OCI-LY7 (cell line): ENCODE measurements around the gene AUTS2.

Source experiments
- EZH2phosphoT487 ChIP-seq: fragments of 200-600 bp; sonication (generic); IDR thresholded peaks from 2 replicates; pipeline ENCODE4 v1.6.1; 2018; ENCODE audit warnings: low read depth, borderline replicate concordance, mild to moderate bottlenecking, mixed run types, antibody characterized with exemption, low read length, moderate library complexity, mixed read lengths
- TF ChIP-seq, protein P1 (sequence below): fragments of 200-600 bp; sonication (generic); conservative IDR thresholded peaks from 2 replicates; pipeline ENCODE4 v1.5.1; 2014; ENCODE audit warnings: mild to moderate bottlenecking, antibody characterized with exemption, low read length, moderate library complexity, mixed read lengths

- TF ChIP-seq, protein P1, sequence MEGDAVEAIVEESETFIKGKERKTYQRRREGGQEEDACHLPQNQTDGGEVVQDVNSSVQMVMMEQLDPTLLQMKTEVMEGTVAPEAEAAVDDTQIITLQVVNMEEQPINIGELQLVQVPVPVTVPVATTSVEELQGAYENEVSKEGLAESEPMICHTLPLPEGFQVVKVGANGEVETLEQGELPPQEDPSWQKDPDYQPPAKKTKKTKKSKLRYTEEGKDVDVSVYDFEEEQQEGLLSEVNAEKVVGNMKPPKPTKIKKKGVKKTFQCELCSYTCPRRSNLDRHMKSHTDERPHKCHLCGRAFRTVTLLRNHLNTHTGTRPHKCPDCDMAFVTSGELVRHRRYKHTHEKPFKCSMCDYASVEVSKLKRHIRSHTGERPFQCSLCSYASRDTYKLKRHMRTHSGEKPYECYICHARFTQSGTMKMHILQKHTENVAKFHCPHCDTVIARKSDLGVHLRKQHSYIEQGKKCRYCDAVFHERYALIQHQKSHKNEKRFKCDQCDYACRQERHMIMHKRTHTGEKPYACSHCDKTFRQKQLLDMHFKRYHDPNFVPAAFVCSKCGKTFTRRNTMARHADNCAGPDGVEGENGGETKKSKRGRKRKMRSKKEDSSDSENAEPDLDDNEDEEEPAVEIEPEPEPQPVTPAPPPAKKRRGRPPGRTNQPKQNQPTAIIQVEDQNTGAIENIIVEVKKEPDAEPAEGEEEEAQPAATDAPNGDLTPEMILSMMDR = no peak
- no peak for TF ChIP-seq EZH2phosphoT487
Measured at GRCh38 chr7:70355198-70356020, 757.1 kb downstream of the AUTS2 start.
